Measurements from ENCODE around the gene AAK1.

The AAK1 gene

GRCh38 chr2:69601179-69601612 lies 42.3 kb downstream of the AAK1 start:
- Histone ChIP-seq H3K9ac (ENCODE audit: low read depth, low read length) (no peak overlapping the region), H3K36me3 (ENCODE audit: control insufficient read depth, insufficient read depth, low read length) (no peaks in the 10 kb centered on the region), H3K27me3 (ENCODE audit: control insufficient read depth, insufficient read depth, low read length) (no peaks in the 10 kb centered on the region), H3K4me1 (ENCODE audit: control insufficient read depth, insufficient read depth, low read length) (peaks cover 6% of the 10 kb centered on the region; the same call in 1 of the 2 replicates), H3K4me3 (ENCODE audit: low read depth, low read length) (no peak overlapping the region), H3K9me3 (ENCODE audit: control insufficient read depth, insufficient read depth, low read length) (no peaks in the 10 kb centered on the region), H3K27ac (ENCODE audit: low read depth, low read length) (no peak overlapping the region)

- Histone ChIP-seq H3K36me3 (ENCODE audit: control insufficient read depth, insufficient read depth, low read length) (no peaks in the 10 kb centered on the region), H3K9me3 (ENCODE audit: control insufficient read depth, insufficient read depth, low read length) (no peaks in the 10 kb centered on the region), H3K4me1 (ENCODE audit: control insufficient read depth, insufficient read depth, low read length) (peaks cover 6% of the 10 kb centered on the region; the same call in 1 of the 2 replicates), H3K4me3 (ENCODE audit: low read depth, low read length) (no peak overlapping the region), H3K27ac (ENCODE audit: low read depth, low read length) (no peak overlapping the region), H3K9ac (ENCODE audit: low read depth, low read length) (no peak overlapping the region), H3K27me3 (ENCODE audit: control insufficient read depth, insufficient read depth, low read length) (no peaks in the 10 kb centered on the region)
Observed at GRCh38 chr2:69600425-69600824, 43.1 kb downstream of the AAK1 start.

- H3K36me3 ChIP-seq (ENCODE audit: control insufficient read depth, insufficient read depth, low read length) = no peaks in the 10 kb centered on the region
- no peak overlapping the region for H3K9ac ChIP-seq (ENCODE audit: low read depth, low read length)
Observed at GRCh38 chr2:69597843-69598610, 45.5 kb downstream of the AAK1 start.

GRCh38 chr2:69597105-69597504 lies 46.4 kb downstream of the AAK1 start:
- Histone ChIP-seq H3K9ac (ENCODE audit: low read depth, low read length) (no peak overlapping the region), H3K4me1 (ENCODE audit: control insufficient read depth, insufficient read depth, low read length) (no peaks in the 10 kb centered on the region), H3K4me3 (ENCODE audit: low read depth, low read length) (no peak overlapping the region), H3K9me3 (ENCODE audit: control insufficient read depth, insufficient read depth, low read length) (no peaks in the 10 kb centered on the region), H3K36me3 (ENCODE audit: control insufficient read depth, insufficient read depth, low read length) (no peaks in the 10 kb centered on the region), H3K27ac (ENCODE audit: low read depth, low read length) (no peak overlapping the region), H3K27me3 (ENCODE audit: control insufficient read depth, insufficient read depth, low read length) (no peaks in the 10 kb centered on the region)

More at GRCh38 chr2:69597843-69598610, 45.5 kb downstream of the AAK1 start:
- Histone ChIP-seq H3K4me3 (ENCODE audit: low read depth, low read length) (no peak overlapping the region), H3K9me3 (ENCODE audit: control insufficient read depth, insufficient read depth, low read length) (no peaks in the 10 kb centered on the region), H3K27me3 (ENCODE audit: control insufficient read depth, insufficient read depth, low read length) (no peaks in the 10 kb centered on the region), H3K4me1 (ENCODE audit: control insufficient read depth, insufficient read depth, low read length) (no peaks in the 10 kb centered on the region), H3K27ac (ENCODE audit: low read depth, low read length) (no peak overlapping the region)

GRCh38 chr2:69594341-69594740 lies 49.2 kb downstream of the AAK1 start:
- Histone ChIP-seq H3K36me3 (ENCODE audit: control insufficient read depth, insufficient read depth, low read length) (no peaks in the 10 kb centered on the region), H3K9ac (ENCODE audit: low read depth, low read length) (no peak overlapping the region), H3K4me3 (ENCODE audit: low read depth, low read length) (no peak overlapping the region), H3K4me1 (ENCODE audit: control insufficient read depth, insufficient read depth, low read length) (peaks cover 8% of the 10 kb centered on the region; the same call in 1 of the 2 replicates), H3K27ac (ENCODE audit: low read depth, low read length) (no peak overlapping the region), H3K9me3 (ENCODE audit: control insufficient read depth, insufficient read depth, low read length) (no peaks in the 10 kb centered on the region), H3K27me3 (ENCODE audit: control insufficient read depth, insufficient read depth, low read length) (no peaks in the 10 kb centered on the region)

GRCh38 chr2:69592511-69592910 lies 51.0 kb downstream of the AAK1 start:
- Histone ChIP-seq H3K27me3 (ENCODE audit: control insufficient read depth, insufficient read depth, low read length) (no peaks in the 10 kb centered on the region), H3K4me3 (ENCODE audit: low read depth, low read length) (no peak overlapping the region), H3K9me3 (ENCODE audit: control insufficient read depth, insufficient read depth, low read length) (no peaks in the 10 kb centered on the region), H3K9ac (ENCODE audit: low read depth, low read length) (no peak overlapping the region), H3K36me3 (ENCODE audit: control insufficient read depth, insufficient read depth, low read length) (no peaks in the 10 kb centered on the region), H3K27ac (ENCODE audit: low read depth, low read length) (no peak overlapping the region), H3K4me1 (ENCODE audit: control insufficient read depth, insufficient read depth, low read length) (peaks cover 8% of the 10 kb centered on the region; the same call in 1 of the 2 replicates)

GRCh38 chr2:69589973-69590652 lies 53.4 kb downstream of the AAK1 start:
- H3K27ac ChIP-seq (ENCODE audit: low read depth, low read length) = no peak overlapping the region
- no peak overlapping the region for H3K9ac ChIP-seq (ENCODE audit: low read depth, low read length)
- peaks cover 18% of the 10 kb centered on the region for H3K4me1 ChIP-seq (ENCODE audit: control insufficient read depth, insufficient read depth, low read length)
- H3K4me3 ChIP-seq (ENCODE audit: low read depth, low read length) = no peak overlapping the region
- H3K36me3 ChIP-seq (ENCODE audit: control insufficient read depth, insufficient read depth, low read length) = no peaks in the 10 kb centered on the region
- no peaks in the 10 kb centered on the region for H3K27me3 ChIP-seq (ENCODE audit: control insufficient read depth, insufficient read depth, low read length)
- H3K9me3 ChIP-seq (ENCODE audit: control insufficient read depth, insufficient read depth, low read length) = no peaks in the 10 kb centered on the region

GRCh38 chr2:69588945-69589344 lies 54.6 kb downstream of the AAK1 start:
- Histone ChIP-seq H3K36me3 (ENCODE audit: control insufficient read depth, insufficient read depth, low read length) (no peaks in the 10 kb centered on the region), H3K27me3 (ENCODE audit: control insufficient read depth, insufficient read depth, low read length) (no peaks in the 10 kb centered on the region), H3K9ac (ENCODE audit: low read depth, low read length) (no peak overlapping the region), H3K4me1 (ENCODE audit: control insufficient read depth, insufficient read depth, low read length) (peaks cover 18% of the 10 kb centered on the region), H3K27ac (ENCODE audit: low read depth, low read length) (no peak overlapping the region), H3K9me3 (ENCODE audit: control insufficient read depth, insufficient read depth, low read length) (no peaks in the 10 kb centered on the region), H3K4me3 (ENCODE audit: low read depth, low read length) (no peak overlapping the region)

GRCh38 chr2:69588403-69588802 lies 55.1 kb downstream of the AAK1 start:
- H3K27ac ChIP-seq (ENCODE audit: low read depth, low read length) = no peak overlapping the region
- no peaks in the 10 kb centered on the region for H3K36me3 ChIP-seq (ENCODE audit: control insufficient read depth, insufficient read depth, low read length)
- H3K4me1 ChIP-seq (ENCODE audit: control insufficient read depth, insufficient read depth, low read length) = peaks cover 18% of the 10 kb centered on the region
- no peaks in the 10 kb centered on the region for H3K9me3 ChIP-seq (ENCODE audit: control insufficient read depth, insufficient read depth, low read length)
- no peak overlapping the region for H3K9ac ChIP-seq (ENCODE audit: low read depth, low read length)
- H3K4me3 ChIP-seq (ENCODE audit: low read depth, low read length) = no peak overlapping the region
- no peaks in the 10 kb centered on the region for H3K27me3 ChIP-seq (ENCODE audit: control insufficient read depth, insufficient read depth, low read length)

GRCh38 chr2:69585855-69586555 lies 57.5 kb downstream of the AAK1 start:
- H3K4me3 ChIP-seq (ENCODE audit: low read depth, low read length) = no peak overlapping the region
- H3K9me3 ChIP-seq (ENCODE audit: control insufficient read depth, insufficient read depth, low read length) = no peaks in the 10 kb centered on the region
- no peak overlapping the region for H3K9ac ChIP-seq (ENCODE audit: low read depth, low read length)
- no peak overlapping the region for H3K27ac ChIP-seq (ENCODE audit: low read depth, low read length)
- no peaks in the 10 kb centered on the region for H3K36me3 ChIP-seq (ENCODE audit: control insufficient read depth, insufficient read depth, low read length)
- H3K27me3 ChIP-seq (ENCODE audit: control insufficient read depth, insufficient read depth, low read length) = no peaks in the 10 kb centered on the region
- H3K4me1 ChIP-seq (ENCODE audit: control insufficient read depth, insufficient read depth, low read length) = peaks cover 36% of the 10 kb centered on the region
